Hindlimb muscle (tissue), 1 donor: Measurements from ENCODE around the gene C2orf92. TPM values are rescaled to one million over a fixed set of nuclear protein-coding genes. Genes with fewer than 3 reads are reported as not detected.

Source experiments
- DNase-seq: peaks from one replicate; pipeline ENCODE4 v3.0.0-alpha.2; 2013
- polyA plus RNA-seq: library from polyadenylated mRNA; unstranded; fragments of 120-200 nt; gene quantifications from one replicate; pipeline ENCODE4 v1.2.1, GENCODE V29; 2013; ENCODE audit not compliant: insufficient read length

The C2orf92 gene
- polyA plus RNA-seq, 1 donor = 20.0 TPM

GRCh38 chr2:97731274-97732020, 61.9 kb downstream of the C2orf92 start:
- no peak for DNase-seq

- no peak for DNase-seq
Measured at GRCh38 chr2:97732436-97733340, 63.2 kb downstream of the C2orf92 start.

GRCh38 chr2:97733341-97734035, 64.0 kb downstream of the C2orf92 start:
- DNase-seq = no peak

GRCh38 chr2:97734061-97735051, 64.8 kb downstream of the C2orf92 start:
- DNase-seq = no peak

GRCh38 chr2:97735161-97735561, 65.6 kb downstream of the C2orf92 start:
- no peak for DNase-seq

DNA sequence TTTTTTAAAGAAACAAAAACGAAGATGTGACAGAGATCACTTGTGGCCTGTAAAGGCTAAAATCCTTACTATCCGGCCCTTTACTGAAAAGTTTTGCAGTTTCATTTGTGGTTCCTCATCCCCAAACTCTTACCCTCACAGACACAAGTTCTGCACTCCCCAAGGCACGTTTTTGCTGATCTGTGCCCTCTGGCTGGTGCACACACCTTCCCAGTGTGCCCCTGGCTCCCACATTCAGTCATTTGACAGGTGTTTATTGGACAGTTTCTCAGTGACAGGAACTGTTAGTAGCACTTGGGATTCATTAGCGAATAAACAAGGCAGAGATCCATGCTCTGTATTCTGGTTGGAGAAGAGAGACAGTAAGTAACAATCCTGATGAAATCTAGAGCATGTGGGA, 66.7 kb downstream of the C2orf92 start:
- DNase-seq = no peak

- DNase-seq = no peak
Measured at GRCh38 chr2:97736608-97737330, 67.3 kb downstream of the C2orf92 start.

DNA sequence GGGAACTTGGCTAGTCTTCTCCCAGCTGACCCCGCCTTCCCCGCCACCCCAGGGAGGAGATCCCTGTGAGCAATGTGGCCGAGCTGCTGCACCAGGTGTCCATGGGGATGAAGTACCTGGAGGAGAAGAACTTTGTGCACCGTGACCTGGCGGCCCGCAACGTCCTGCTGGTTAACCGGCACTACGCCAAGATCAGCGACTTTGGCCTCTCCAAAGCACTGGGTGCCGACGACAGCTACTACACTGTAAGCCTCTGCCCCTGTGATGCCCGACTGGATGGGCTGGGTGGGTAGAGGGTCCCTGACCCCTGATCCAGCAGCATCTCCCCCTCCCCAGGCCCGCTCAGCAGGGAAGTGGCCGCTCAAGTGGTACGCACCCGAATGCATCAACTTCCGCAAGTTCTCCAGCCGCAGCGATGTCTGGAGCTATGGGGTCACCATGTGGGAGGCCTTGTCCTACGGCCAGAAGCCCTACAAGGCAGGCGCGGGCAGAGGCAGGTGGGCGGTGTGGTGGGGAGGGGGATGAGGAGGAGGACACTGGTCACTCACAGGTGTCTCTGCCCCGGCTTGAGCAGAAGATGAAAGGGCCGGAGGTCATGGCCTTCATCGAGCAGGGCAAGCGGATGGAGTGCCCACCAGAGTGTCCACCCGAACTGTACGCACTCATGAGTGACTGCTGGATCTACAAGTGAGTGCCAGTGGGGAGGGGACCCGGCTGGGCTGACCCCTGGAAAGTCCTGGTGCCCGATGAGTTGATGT, 68.1 kb downstream of the C2orf92 start:
- DNase-seq = no peak

GRCh38 chr2:97738179-97739019, 68.9 kb downstream of the C2orf92 start:
- DNase-seq = no peak

DNA sequence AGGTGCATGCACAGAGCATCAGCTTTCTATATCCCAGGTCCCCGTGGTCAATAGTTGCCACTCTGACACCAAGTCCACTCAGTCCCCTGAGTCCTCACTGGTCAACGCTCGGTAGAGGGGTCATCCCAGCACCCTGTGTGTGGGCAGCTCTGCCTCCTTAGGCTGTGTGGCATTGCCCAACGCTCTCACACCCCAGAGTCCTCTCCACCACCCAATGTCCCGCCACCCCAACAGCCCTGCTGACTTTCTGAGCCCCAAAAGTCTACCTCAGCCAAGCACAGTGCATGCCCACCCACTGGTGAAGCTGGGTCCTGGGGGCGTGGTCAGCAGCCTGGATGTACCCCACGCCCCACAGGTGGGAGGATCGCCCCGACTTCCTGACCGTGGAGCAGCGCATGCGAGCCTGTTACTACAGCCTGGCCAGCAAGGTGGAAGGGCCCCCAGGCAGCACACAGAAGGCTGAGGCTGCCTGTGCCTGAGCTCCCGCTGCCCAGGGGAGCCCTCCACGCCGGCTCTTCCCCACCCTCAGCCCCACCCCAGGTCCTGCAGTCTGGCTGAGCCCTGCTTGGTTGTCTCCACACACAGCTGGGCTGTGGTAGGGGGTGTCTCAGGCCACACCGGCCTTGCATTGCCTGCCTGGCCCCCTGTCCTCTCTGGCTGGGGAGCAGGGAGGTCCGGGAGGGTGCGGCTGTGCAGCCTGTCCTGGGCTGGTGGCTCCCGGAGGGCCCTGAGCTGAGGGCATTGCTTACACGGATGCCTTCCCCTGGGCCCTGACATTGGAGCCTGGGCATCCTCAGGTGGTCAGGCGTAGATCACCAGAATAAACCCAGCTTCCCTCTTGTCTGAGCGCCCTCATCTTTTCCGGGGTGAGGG, 69.7 kb downstream of the C2orf92 start:
- no peak for DNase-seq

- no peak for DNase-seq
Measured at GRCh38 chr2:97739893-97740245, 70.4 kb downstream of the C2orf92 start.

DNA sequence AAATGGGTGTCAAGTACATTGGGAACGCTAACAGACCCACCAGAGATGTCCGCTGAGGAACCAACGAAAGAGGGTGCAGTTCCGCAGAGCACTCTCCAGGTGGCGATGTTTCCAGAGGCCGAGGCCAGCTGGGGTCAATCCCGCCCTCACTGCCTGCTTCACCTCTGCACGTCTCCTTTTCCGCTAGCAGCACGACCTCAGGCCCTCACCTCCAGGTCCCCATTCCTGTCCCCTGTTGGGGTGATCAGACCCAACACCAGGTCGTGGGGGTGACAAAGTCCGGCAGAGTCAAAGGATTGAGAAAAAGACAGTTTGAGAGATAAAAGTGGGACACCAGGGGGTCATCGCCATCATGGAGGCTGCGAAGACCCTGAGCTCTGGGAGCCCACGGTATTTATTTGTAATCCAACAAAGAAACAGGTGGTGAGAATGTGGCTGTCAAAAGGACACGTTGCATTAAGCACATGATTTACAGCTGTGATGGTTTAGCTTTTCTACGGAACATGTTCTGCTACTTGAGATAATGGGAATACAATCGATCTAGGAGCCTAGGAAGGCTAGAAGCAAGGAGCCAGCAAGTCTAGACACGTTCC, 71.2 kb downstream of the C2orf92 start:
- no peak for DNase-seq

- DNase-seq = no peak
Measured at GRCh38 chr2:97741251-97741650, 71.7 kb downstream of the C2orf92 start.

- DNase-seq = no peak
Measured at GRCh38 chr2:97741686-97742085, 72.2 kb downstream of the C2orf92 start.

DNA sequence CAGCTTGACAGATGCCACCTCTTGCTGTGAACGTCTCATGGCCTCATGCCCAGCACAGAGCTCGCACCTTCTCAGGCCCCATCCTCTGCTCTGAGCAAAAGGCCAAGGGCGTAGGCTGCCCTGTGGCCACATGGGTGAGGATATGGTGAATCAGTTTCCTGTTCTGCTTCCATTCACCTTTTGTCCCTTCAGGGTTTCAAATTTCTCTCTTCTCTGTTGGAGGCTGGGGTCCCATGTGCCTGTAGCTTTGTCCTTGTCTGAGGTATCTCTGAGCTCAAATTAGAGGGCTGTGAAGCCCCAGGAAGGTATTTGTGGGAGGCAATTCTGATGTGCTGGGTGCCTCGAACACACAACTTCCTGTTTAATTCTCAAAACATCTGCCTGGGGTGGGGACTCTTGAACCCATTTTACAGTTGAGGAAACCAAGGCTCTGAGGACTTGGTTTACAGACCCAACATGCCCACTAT, 72.9 kb downstream of the C2orf92 start:
- DNase-seq = no peak

GRCh38 chr2:97743913-97744312, 74.4 kb downstream of the C2orf92 start:
- no peak for DNase-seq

GRCh38 chr2:97745474-97746174, 76.1 kb downstream of the C2orf92 start:
- DNase-seq = no peak
